GM18520 (cell line): ENCODE measurements around the gene PPM1J.

ENCODE experiments used
- ATAC-seq: cut with Tn5 transposase; IDR thresholded peaks from one replicate; pipeline ENCODE4 v1.9.1; 2021; ENCODE audit not compliant: unreplicated experiment

The PPM1J gene

GRCh38 chr1:112707221-112708001, 7.7 kb downstream of the PPM1J start:
- peak; percentile 43 for ATAC-seq

GRCh38 chr1:112706505-112707220, 8.5 kb downstream of the PPM1J start, which contains the start of gene RHOC:
Gene RHOC, minus strand, starts transcription at chr1:112707127. Its CDS starts 3,328 bp downstream, at chr1:112703799.
- peak; percentile 49 for ATAC-seq

DNA sequence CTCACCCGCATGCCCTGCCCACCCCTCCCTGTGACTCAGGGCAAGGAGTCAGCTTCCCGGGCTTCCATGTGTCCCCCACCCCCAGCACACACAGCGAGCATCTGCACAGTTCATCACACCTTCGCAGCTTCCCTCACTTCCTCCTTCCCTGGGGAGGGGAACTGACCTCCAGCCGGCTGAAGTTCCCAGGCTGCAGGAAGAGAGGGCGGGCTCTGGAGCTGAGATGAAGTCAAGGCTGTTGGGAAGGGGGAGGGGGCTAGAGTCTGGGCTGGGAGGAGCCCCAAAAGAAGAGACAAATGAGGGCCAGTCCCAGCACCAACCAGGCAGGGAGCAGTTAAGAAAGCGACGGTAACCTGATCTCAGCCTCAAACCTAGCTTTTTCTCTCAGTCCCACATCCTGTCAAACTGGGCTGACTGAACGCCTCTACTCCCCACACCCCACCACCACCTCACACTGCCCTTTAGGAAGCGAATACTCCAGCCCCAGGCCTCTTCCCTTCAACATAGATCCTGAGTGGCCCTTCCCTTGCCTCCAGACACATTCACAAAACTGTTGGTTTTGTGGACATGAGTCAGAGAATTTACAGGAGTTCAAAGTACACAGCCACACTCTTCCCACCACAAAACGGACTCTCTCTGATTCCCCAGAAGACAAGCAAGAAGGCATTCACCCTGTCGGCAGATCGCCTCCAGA, 10.1 kb downstream of the PPM1J start:
- peak; percentile 31 for ATAC-seq

- no peak for ATAC-seq
Observed at GRCh38 chr1:112704391-112704933, 10.7 kb downstream of the PPM1J start.

- ATAC-seq: no peak
Observed at GRCh38 chr1:112703706-112704105, 11.4 kb downstream of the PPM1J start.

GRCh38 chr1:112702420-112703261, 12.5 kb downstream of the PPM1J start:
- ATAC-seq: no peak

- ATAC-seq: no peak
Observed at GRCh38 chr1:112702067-112702395, 13.1 kb downstream of the PPM1J start.

DNA sequence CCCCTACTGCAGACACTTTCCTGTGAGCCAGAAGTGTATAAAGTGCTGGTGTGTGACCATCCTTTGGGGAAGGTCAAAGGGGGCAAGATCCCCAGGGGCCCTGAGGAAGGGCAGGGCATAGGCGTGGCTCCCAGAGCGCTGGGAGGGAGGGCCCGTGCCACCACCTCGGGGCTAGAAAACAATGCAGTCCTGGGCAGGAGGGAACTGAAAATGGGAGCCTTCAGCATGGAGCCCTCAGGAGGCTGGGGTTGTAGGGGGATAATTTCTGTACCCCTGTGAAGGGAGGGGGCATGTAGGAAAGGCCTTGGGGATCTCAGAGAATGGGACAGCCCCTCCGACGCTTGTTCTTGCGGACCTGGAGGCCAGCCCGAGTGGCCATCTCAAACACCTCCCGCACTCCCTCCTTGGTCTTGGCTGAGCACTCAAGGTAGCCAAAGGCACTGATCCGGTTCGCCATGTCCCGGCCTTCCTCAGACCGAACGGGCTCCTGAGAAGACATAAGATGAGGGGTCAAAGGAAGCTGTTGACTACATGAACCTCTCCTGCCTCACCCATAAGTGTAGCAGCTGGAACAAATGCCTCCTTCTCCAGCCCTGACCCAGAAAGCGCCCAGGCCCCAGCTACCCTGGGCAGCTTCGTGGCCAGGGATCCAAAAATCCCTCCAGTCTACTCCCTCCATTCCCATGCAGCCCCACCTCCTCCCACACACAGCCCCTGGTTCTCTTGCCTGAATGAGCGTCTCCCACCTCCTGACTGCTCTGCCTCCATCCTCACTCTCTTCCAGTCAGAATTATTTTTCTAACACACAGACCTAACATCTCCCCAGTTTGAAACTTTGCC, 13.7 kb downstream of the PPM1J start:
- ATAC-seq: no peak

DNA sequence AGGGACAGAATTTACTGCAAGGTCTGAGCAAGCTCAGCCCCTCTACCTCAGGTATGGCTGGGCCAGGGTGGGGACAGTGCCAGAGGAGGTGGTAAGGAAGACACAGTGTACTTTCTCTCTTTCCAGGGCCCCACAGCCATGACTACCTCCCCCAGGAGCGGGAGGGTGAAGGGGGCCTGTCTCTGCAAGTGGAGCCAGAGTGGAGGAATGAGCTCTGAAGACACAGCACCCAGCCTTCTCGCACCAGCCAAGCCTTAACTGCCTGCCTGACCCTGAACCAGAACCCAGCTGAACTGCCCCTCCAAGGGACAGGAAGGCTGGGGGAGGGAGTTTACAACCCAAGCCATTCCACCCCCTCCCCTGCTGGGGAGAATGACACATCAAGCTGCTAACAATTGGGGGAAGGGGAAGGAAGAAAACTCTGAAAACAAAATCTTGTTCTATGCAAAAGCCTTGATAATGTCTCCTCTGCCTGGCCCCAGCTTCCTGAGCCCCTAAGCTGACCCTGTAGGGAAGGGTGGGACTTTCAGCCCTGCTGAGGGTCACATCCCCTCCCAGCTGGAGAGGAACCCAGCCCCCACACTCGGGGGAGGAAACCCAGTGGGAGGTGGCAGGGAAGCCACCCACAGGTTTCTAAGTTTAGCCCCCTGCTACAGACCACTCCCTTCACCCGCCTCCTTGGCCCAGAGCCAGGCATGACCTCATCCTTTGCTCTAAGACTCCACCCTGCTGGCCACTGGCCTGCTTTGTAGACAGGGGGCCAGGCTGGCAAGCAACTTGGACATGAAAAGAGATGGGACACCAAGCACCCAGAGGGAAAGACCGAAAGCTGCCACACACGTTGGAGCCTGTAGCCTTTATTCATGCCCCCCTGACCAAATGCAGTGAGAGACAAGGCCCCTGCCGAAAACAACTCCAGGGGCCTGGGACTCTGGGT, 14.6 kb downstream of the PPM1J start:
- ATAC-seq: no peak

DNA sequence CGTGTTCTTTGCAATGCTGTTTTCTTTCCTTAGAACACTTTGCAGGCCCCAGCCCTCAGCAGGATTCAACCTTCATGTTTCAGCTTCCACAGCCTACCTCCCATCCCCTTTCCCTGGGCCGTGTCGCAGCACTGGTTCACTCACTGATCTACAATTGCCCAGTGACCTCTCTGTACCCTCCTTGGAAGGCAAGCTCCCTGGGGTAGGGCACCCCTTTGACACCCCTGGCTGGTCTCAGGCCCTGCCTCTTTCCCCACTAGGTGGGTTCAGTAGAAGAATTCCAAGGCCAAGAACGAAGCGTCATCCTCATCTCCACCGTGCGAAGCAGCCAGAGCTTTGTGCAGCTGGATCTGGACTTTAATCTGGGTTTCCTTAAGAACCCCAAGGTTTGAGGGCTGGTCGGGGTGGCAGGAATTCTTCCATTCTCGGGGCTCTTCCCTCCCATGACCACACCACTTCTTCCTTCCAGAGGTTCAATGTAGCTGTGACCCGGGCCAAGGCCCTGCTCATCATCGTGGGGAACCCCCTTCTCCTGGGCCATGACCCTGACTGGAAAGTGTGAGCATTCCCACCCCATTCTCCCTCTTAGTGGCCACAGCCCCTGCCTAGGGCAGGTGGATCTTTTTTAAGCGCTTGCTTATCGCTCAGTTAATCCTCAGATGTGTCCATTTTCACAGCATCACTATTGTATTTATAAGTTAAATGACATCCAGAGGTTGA, 15.5 kb downstream of the PPM1J start:
- ATAC-seq: no peak

- no peak for ATAC-seq
Observed at GRCh38 chr1:112698366-112699310, 16.5 kb downstream of the PPM1J start.

DNA sequence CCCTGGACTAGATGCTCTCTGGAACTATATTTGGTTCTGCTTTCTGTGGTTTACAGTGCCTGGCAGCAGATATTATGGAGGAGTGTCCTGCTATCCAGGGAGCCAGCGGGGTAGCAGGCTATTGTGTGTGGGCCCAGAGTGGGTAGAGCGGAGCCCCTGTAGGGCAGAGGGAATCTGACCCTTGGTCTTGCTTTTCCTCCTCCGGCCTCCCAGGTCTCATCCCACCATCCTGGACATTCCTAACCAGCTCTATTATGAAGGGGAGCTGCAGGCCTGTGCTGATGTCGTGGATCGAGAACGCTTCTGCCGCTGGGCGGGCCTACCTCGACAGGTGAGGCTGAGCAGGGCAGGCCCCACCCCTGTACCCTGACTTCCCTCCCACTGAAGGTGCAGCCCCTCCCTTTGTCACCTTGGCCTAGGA, 17.3 kb downstream of the PPM1J start:
- ATAC-seq: no peak

- ATAC-seq: no peak
Observed at GRCh38 chr1:112696578-112697314, 18.4 kb downstream of the PPM1J start.

DNA sequence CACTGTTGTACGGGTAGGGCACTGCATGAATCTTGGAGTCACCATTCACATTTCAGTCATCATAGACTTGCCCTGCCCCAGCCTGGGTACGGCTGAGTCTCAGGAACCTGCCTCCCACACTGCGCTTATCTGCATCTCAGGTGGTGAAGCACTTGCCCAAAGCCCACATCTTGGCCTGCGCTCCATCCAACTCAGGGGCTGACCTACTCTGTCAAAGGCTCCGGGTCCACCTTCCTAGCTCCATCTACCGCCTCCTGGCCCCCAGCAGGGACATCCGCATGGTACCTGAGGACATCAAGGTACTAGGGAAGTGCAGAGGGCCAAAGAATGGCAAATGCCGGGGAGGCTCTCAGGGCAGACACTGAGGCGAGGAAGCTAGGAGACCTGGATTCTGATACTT, 19.9 kb downstream of the PPM1J start:
- ATAC-seq: no peak

DNA sequence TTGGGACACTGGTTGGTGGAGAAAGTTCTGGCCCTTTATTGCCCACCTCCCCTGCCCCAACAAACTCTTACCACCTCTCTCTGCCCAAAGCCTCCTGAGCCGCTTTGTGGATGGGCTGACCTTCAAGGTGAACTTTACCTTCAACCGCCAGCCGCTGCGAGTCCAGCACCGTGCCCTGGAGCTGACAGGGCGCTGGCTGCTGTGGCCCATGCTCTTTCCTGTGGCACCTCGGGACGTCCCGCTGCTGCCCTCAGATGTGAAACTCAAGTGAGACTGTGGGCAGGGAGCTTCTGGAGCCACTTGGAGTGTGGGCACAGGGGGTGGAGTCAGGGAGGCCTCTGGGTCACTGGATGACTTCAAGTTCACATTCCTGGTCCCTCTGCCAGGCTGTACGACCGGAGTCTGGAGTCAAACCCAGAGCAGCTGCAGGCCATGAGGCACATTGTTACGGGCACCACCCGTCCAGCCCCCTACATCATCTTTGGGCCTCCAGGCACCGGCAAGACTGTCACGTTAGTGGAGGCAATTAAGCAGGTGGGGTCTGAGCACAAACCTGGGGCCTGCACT, 20.7 kb downstream of the PPM1J start:
- ATAC-seq: no peak

DNA sequence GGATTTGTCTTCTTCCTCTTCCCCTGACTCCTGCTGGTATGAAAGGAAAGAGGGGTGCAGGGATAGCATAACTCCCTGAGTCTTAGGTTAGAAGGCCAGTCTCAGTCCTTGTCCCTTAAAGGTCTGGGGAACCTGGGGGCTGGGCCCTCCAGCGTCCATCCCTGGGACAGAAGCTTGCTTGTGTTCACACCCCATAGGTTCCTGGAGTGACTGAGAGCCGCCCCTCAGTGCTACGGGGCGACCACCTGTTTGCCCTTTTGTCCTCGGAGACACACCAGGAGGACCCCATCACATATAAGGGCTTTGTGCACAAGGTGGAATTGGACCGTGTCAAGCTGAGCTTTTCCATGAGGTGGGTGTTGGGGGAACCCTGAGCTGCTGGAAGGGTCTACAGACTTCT, 21.3 kb downstream of the PPM1J start:
- ATAC-seq: no peak
